Measurements from ENCODE around the gene MYO5A.

MYO5A gene

DNA sequence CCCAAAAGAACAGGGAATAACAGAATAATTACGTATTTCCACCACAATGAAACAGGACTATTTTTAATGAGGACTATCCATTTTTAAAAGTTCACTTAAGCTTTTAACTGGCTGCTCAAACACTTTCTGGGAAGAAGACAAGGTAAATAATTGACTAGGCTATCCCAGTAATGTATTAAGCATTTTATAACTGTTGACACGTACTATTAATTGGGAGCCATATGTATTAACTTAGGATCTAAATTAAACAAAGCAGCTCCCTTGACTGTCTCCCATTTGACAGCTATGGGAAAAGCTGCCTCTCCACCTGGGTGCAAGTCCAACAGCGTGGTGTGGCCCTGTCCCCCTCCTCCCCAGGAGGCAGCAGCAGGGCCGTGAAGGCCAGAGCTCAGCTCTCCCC lies 269.2 kb downstream of the MYO5A start:
- Histone ChIP-seq H3K4me1 (ENCODE audit: control insufficient read depth, insufficient read depth, low read length) (peaks cover 44% of the 10 kb centered on the region), H3K4me3 (ENCODE audit: low read length) (no peak overlapping the region), H3K9me3 (ENCODE audit: control insufficient read depth, low read length) (no peaks in the 10 kb centered on the region), H3K9ac (ENCODE audit: low read length) (no peak overlapping the region), H3K27me3 (ENCODE audit: control insufficient read depth, insufficient read depth, low read length) (no peaks in the 10 kb centered on the region), H3K36me3 (ENCODE audit: control insufficient read depth, insufficient read depth, low read length) (peaks cover 5% of the 10 kb centered on the region)

DNA sequence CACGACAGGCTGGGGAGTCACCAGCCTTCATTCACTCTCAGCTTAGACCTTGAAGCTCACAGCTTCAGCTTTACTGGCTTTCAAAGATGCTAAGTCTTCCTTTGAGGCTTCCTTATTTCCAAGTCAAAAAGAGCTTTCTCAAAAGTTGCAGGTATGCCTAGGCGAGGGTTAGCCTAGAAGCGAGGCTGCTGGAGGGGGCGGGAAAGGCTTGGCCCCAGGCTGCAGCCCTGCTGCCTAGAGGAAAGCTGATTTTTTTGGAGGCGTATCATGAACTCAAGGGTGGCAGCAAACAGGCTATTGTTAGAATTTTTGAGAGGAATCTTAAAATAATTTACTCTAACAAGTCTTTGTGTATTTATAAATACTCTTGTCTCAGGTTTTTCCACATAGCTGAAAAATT lies 270.2 kb downstream of the MYO5A start:
- no peaks in the 10 kb centered on the region for H3K27me3 ChIP-seq (ENCODE audit: control insufficient read depth, insufficient read depth, low read length)
- H3K9me3 ChIP-seq (ENCODE audit: control insufficient read depth, low read length) = no peaks in the 10 kb centered on the region
- H3K9ac ChIP-seq (ENCODE audit: low read length) = no peak overlapping the region
- H3K4me1 ChIP-seq (ENCODE audit: control insufficient read depth, insufficient read depth, low read length) = peaks cover 47% of the 10 kb centered on the region
- H3K36me3 ChIP-seq (ENCODE audit: control insufficient read depth, insufficient read depth, low read length) = peaks cover 4% of the 10 kb centered on the region
- no peak overlapping the region for H3K4me3 ChIP-seq (ENCODE audit: low read length)

DNA sequence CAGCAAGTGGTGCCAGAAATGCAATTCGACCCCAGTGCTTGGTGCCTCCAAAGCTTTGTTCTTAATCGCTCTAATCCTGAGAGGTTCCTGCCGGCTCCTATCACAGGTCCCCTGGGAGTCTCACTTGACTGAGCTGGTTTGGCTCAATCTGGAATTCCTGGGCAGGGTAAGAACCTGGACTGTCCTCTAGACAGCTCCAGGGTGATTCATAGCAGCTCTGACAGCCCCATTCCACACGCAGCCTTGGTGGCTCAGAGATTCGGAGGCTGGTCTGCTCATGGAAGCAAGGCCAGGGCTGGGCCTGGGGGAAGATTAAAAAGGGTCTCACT lies 271.0 kb downstream of the MYO5A start:
- Histone ChIP-seq H3K9me3 (ENCODE audit: control insufficient read depth, low read length) (no peaks in the 10 kb centered on the region), H3K36me3 (ENCODE audit: control insufficient read depth, insufficient read depth, low read length) (peaks cover 4% of the 10 kb centered on the region), H3K27me3 (ENCODE audit: control insufficient read depth, insufficient read depth, low read length) (no peaks in the 10 kb centered on the region), H3K4me1 (ENCODE audit: control insufficient read depth, insufficient read depth, low read length) (peaks cover 49% of the 10 kb centered on the region), H3K4me3 (ENCODE audit: low read length) (no peak overlapping the region), H3K9ac (ENCODE audit: low read length) (no peak overlapping the region)
